K562 (cell line): ENCODE data around the gene HOXB3. TPM values are rescaled to one million over a fixed set of nuclear protein-coding genes. Genes with fewer than 3 reads are reported as not detected.

Experiments used
- BCL6 ChIP-seq: fragments of 250-450 bp; sonication (Bioruptor Pico); IDR thresholded peaks from 2 replicates; pipeline ENCODE4 v1.4.0; 2020
- DACH1 ChIP-seq: fragments of 450-650 bp; IDR thresholded peaks from 2 replicates; pipeline ENCODE4 v1.6.1; 2018; ENCODE audit not compliant: partially characterized antibody
- DPF2 ChIP-seq: fragments of 450-650 bp; IDR thresholded peaks from 2 replicates; pipeline ENCODE4 v1.6.1; 2016
- ETS1 ChIP-seq: conservative IDR thresholded peaks from 2 replicates; pipeline ENCODE4 v1.6.1; 2011; ENCODE audit warnings: low read depth, mild to moderate bottlenecking, low read length; ENCODE audit not compliant: control insufficient read depth
- JUND ChIP-seq, 2 experiments: IDR thresholded peaks; 2 replicates in 1 of 2; 3 replicates in 1 of 2; pipeline ENCODE4 v1.6.1; 2011; ENCODE audit warnings: borderline replicate concordance in 2 of 2, low read depth in 2 of 2, low read length in 2 of 2, improper control_type of control experiment in 1 of 2, missing biosample characterization in 1 of 2, missing genetic modification characterization in 1 of 2, missing genetic modification reagents in 1 of 2
- KAT8 ChIP-seq: fragments of 450-650 bp; IDR thresholded peaks from 2 replicates; pipeline ENCODE4 v1.6.1; 2016; ENCODE audit warnings: low read depth, mild to moderate bottlenecking
- NONO ChIP-seq, 2 experiments: fragments of 200-400 bp in 1 of 2; fragments of 450-650 bp in 1 of 2; formaldehyde crosslinking in 1 of 2; IDR thresholded peaks; 2 replicates each; pipeline ENCODE4 v1.6.1; 2017; ENCODE audit warnings: low read depth in 2 of 2, mild to moderate bottlenecking in 2 of 2, moderate library complexity in 2 of 2, low read length in 1 of 2
- PCBP1 ChIP-seq: fragments of 200-400 bp; formaldehyde crosslinking; IDR thresholded peaks from 2 replicates; pipeline ENCODE4 v1.6.1; 2018; ENCODE audit warnings: mild to moderate bottlenecking, low read depth, low read length; ENCODE audit not compliant: poor library complexity, severe bottlenecking
- PTRF ChIP-seq: fragments of 450-650 bp; IDR thresholded peaks from 2 replicates; pipeline ENCODE4 v1.6.1; 2016; ENCODE audit warnings: mild to moderate bottlenecking, missing genetic modification characterization, missing compliant biosample characterization
- RBM34 ChIP-seq: fragments of 200-400 bp; formaldehyde crosslinking; IDR thresholded peaks from 2 replicates; pipeline ENCODE4 v1.6.1; 2018; ENCODE audit warnings: low read length, borderline replicate concordance; ENCODE audit not compliant: insufficient read depth
- RFX5 ChIP-seq: IDR thresholded peaks from 2 replicates; pipeline ENCODE4 v1.6.1; 2011; ENCODE audit warnings: low read depth, mild to moderate bottlenecking, improper control_type of control experiment, low read length
- TAF9B ChIP-seq: fragments of 450-650 bp; IDR thresholded peaks from 2 replicates; pipeline ENCODE4 v1.6.1; 2018; ENCODE audit warnings: mild to moderate bottlenecking; ENCODE audit not compliant: partially characterized antibody
- YBX1 ChIP-seq: fragments of 450-650 bp; IDR thresholded peaks from 2 replicates; pipeline ENCODE4 v1.7.1; 2016; ENCODE audit warnings: mild to moderate bottlenecking
- ZNF583 ChIP-seq: fragments of 250-450 bp; sonication (Bioruptor Pico); IDR thresholded peaks from 2 replicates; pipeline ENCODE4 v1.4.0; 2020
- ZNF75A ChIP-seq: fragments of 450-650 bp; formaldehyde crosslinking; IDR thresholded peaks from 2 replicates; pipeline ENCODE4 v1.4.0; 2020; ENCODE audit warnings: mild to moderate bottlenecking
- ZNF76 ChIP-seq: fragments of 250-450 bp; sonication (Bioruptor Pico); IDR thresholded peaks from 2 replicates; pipeline ENCODE4 v1.4.0; 2020; ENCODE audit warnings: mild to moderate bottlenecking, moderate library complexity, borderline replicate concordance
- polyA plus RNA-seq, 8 experiments: library from polyadenylated mRNA; depleted of rRNA in 4 of 8; stranded (reverse) in 5 of 8; unstranded in 3 of 8; fragments of >200 nt; fragmentation: Nextera tagmentation in 2 of 8; fragmentation: Illumina TruSeq in 1 of 8; extraction: Ambion mirVana in 2 of 8; extraction: Trizol in 1 of 8; gene quantifications; 2 replicates each; pipeline versions ENCODE4 v1.2.1 to v1.2.3, GENCODE V29; 2011 to 2014; ENCODE audit warnings: inconsistent platforms in 1 of 8, missing spikeins in 1 of 8
- total RNA-seq, 7 experiments: library from RNA; depleted of rRNA in 6 of 7; stranded (reverse); fragments of >200 nt in 6 of 7; fragmentation: Illumina TruSeq in 2 of 7; extraction: Trizol in 2 of 7; gene quantifications; 2 replicates each; pipeline versions ENCODE4 v1.2.1 to v1.2.3, GENCODE V29; 2011 to 2021; ENCODE audit warnings: low replicate concordance in 1 of 7
- TF ChIP-seq, protein P1 (sequence below), 2 experiments: fragments of 450-650 bp in 1 of 2; sonication (generic) in 1 of 2; formaldehyde crosslinking; conservative IDR thresholded peaks; 2 replicates each; pipeline versions ENCODE4 v1.4.0 to v1.8.1; 2020 to 2022; ENCODE audit warnings: mild to moderate bottlenecking in 1 of 2, missing genetic modification reagents in 1 of 2
- TF ChIP-seq, protein P2 (sequence below): fragments of 150-350 bp; conservative IDR thresholded peaks from 2 replicates; pipeline ENCODE4 v1.6.1; 2014; ENCODE audit warnings: low read length

Gene HOXB3
- total and polyA plus RNA-seq, 9 of the 15 experiments (the other 6 are each of a cell fraction or from before 2014, with no cell fraction given), result 2.4 to 41.3 (median 20.2) TPM

GRCh38 chr17:48500435-48501426, 89.3 kb downstream of the HOXB3 start (continued):
- TF ChIP-seq RBM34 (no peak), DACH1 (peak; percentile 45), JUND (IDR thresholded peaks at IDR 0.05; ENCODE audit: borderline replicate concordance, low read depth, low read length) (peak; percentile 66; the same call in 1 of the 2 replicates), JUND (tag; IDR thresholded peaks at IDR 0.05; ENCODE audit: borderline replicate concordance, low read depth, low read length) (peak; percentile 24; the same call in 1 of the 3 replicates), RFX5 (no peak), BCL6 (no peak), PTRF (tag) (no peak), KAT8 (no peak), ZNF583 (CRISPR knock-in tag) (no peak), YBX1 (no peak), PCBP1 (no peak), ETS1 (0 out of 2 replicates have a peak, but pooled peaks have one; percentile 45), DPF2 (peak; percentile 73), TAF9B (no peak), ZNF76 (CRISPR knock-in tag) (no peak), NONO (IDR thresholded peaks at IDR 0.05; ENCODE audit: low read depth in 2 of 2, low read length in 1 of 2) (no peak), ZNF75A (CRISPR knock-in tag) (no peak)
- TF ChIP-seq, protein P1, sequence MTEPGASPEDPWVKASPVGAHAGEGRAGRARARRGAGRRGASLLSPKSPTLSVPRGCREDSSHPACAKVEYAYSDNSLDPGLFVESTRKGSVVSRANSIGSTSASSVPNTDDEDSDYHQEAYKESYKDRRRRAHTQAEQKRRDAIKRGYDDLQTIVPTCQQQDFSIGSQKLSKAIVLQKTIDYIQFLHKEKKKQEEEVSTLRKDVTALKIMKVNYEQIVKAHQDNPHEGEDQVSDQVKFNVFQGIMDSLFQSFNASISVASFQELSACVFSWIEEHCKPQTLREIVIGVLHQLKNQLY (CRISPR knock-in tag; conservative IDR thresholded peaks at IDR 0.05), result no peak
- TF ChIP-seq, protein P2, sequence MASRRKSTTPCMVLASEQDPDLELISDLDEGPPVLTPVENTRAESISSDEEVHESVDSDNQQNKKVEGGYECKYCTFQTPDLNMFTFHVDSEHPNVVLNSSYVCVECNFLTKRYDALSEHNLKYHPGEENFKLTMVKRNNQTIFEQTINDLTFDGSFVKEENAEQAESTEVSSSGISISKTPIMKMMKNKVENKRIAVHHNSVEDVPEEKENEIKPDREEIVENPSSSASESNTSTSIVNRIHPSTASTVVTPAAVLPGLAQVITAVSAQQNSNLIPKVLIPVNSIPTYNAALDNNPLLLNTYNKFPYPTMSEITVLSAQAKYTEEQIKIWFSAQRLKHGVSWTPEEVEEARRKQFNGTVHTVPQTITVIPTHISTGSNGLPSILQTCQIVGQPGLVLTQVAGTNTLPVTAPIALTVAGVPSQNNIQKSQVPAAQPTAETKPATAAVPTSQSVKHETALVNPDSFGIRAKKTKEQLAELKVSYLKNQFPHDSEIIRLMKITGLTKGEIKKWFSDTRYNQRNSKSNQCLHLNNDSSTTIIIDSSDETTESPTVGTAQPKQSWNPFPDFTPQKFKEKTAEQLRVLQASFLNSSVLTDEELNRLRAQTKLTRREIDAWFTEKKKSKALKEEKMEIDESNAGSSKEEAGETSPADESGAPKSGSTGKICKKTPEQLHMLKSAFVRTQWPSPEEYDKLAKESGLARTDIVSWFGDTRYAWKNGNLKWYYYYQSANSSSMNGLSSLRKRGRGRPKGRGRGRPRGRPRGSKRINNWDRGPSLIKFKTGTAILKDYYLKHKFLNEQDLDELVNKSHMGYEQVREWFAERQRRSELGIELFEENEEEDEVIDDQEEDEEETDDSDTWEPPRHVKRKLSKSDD, result no peak
